ENCODE results near the gene LHX2.

GRCh38 chr9:124033967-124034366 is 22.4 kb downstream of the LHX2 start:
- TF ChIP-seq CTCF (conservative IDR thresholded peaks at IDR 0.05) (no peak), EZH2 (IDR thresholded peaks at IDR 0.05; ENCODE audit: low read depth) (no peak)

Measured in PC-9 (cell line).